GM12864 (cell line): Measurements from ENCODE around the gene RIMBP2.

Experiments
- DNase-seq: peaks from one replicate; pipeline ENCODE4 v3.0.0-alpha.2; 2011; ENCODE audit warnings: low read depth
- H3K4me3 ChIP-seq: 2 replicates; pipeline ENCODE4 v1.5.1; 2011; ENCODE audit warnings: mild to moderate bottlenecking, low read depth, low read length, control low read depth
- TF ChIP-seq, protein P1 (sequence below): IDR thresholded peaks from 2 replicates; pipeline ENCODE4 v1.5.1; 2011; ENCODE audit warnings: low read depth, mild to moderate bottlenecking, moderate library complexity, low read length, control low read depth, inconsistent platforms; ENCODE audit errors: missing control alignments

Gene RIMBP2

DNA sequence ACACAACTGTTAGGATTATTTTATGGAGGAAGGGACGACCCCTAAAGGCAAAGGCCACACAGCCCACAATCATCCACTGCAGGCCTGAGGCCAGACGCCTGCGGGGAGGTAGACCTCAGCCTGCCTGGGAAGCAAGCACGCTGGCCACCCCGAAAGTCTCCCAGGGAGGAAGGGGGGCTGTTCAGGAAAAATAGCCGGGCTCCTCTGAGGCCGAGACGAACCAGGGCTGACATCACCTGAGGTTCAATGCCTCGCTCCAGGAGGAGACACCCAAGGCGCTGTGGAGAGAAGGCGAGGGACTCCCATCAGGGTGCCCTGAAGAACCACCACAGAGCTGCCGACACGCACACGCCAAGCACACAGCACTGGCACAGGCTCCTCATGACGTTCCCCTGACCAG lies 251.1 kb downstream of the RIMBP2 start:
- TF ChIP-seq, protein P1, sequence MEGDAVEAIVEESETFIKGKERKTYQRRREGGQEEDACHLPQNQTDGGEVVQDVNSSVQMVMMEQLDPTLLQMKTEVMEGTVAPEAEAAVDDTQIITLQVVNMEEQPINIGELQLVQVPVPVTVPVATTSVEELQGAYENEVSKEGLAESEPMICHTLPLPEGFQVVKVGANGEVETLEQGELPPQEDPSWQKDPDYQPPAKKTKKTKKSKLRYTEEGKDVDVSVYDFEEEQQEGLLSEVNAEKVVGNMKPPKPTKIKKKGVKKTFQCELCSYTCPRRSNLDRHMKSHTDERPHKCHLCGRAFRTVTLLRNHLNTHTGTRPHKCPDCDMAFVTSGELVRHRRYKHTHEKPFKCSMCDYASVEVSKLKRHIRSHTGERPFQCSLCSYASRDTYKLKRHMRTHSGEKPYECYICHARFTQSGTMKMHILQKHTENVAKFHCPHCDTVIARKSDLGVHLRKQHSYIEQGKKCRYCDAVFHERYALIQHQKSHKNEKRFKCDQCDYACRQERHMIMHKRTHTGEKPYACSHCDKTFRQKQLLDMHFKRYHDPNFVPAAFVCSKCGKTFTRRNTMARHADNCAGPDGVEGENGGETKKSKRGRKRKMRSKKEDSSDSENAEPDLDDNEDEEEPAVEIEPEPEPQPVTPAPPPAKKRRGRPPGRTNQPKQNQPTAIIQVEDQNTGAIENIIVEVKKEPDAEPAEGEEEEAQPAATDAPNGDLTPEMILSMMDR = no peak
- DNase-seq = no peak
- H3K4me3 ChIP-seq = no peak overlapping the region

DNA sequence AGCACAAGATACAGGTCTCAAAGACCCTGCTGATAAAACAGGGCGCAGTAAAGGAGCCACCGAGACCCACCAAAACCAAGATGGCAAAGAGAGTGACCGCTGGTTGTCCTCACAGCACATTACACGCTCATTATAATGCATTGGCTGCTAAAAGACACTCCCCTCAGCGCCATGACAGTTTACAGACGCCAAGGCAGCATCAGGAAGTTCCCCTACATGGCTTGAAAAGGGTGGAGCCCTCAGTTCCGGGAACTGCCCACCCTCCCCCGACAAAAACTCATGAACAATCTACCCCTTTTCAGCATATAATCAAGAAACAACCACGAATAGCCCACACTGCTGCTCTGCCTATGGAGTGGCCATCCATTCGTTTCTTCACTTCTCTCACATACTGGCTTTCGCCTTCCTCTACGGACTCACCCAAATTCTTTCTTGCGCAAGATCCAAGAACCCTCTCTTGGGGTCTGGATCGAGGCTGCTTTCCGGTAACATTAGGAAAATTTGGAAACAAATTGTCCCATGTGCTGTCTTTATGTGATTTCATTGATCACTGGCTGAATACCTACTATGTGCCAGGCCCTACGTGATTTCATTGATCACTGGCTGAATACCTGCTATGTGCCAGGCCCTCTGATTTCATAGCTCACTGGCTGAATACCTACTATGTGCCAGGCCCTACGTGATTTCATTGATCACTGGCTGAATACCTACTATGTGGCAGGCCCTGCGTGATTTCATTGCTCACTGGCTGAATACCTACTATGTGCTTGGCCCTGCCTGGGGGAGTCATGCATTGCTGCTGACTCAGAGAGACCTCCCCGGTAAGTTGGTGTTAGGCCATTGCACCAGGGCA lies 252.1 kb downstream of the RIMBP2 start:
- no peak overlapping the region for H3K4me3 ChIP-seq
- no peak for DNase-seq
- TF ChIP-seq, protein P1 = no peak

DNA sequence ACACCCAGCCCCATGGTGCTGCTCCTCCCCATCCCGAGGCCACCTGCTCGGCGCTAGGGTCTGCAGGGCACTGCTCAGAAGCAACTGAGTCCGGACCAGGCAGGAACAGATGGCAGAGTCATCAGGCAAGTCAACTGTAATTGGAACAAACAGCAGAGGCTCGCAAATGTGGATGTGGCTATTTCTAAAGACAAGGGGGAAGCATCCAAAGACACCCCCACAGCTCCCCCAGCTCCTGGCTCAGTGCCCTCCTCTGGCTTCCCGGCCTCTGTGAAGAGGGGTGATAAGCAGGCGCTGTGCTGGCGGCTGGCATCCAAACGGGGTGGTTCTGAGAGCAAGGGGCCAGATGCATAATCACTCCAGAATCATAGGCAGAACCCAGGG lies 252.8 kb downstream of the RIMBP2 start:
- no peak for DNase-seq

DNA sequence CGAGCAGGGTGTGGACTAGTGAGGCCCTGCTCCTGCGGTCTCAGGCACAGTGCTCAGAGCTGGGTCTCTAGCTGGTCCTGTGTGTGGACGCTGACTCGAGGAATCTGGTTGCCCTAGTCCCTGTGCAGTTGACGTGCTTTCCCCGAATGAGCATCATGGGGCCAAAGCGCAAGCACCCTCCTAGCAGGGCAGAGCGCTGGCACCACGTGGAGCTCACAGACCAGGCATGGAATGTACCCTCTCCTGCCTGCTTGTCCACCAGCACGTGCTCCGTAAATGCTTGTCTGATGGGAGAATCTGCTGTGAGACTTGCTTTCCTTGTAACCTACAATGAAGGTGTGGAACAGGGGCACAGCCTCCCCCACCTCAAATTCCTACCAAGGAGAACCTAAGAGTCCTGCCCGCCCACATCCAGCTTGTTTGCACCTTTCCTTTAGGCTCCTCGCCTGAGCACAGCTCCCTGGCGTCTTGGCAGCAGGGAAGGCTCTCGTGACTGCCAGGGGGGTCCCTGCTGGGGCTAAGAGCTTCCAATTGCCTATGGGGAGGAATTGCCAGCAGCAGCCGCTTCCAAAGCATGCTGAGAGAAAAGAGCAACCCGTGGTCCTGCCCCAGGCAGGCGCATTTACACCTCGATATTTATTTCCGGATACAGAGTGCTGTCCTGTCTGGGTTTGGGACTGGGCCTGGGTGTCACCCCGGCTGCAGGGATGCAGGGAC lies 253.4 kb downstream of the RIMBP2 start:
- H3K4me3 ChIP-seq = no peak overlapping the region
- TF ChIP-seq, protein P1 = no peak
- DNase-seq = no peak

More for the DNA sequence above, 252.8 kb downstream of the RIMBP2 start:
- TF ChIP-seq, protein P1 = no peak
- no peak overlapping the region for H3K4me3 ChIP-seq

DNA sequence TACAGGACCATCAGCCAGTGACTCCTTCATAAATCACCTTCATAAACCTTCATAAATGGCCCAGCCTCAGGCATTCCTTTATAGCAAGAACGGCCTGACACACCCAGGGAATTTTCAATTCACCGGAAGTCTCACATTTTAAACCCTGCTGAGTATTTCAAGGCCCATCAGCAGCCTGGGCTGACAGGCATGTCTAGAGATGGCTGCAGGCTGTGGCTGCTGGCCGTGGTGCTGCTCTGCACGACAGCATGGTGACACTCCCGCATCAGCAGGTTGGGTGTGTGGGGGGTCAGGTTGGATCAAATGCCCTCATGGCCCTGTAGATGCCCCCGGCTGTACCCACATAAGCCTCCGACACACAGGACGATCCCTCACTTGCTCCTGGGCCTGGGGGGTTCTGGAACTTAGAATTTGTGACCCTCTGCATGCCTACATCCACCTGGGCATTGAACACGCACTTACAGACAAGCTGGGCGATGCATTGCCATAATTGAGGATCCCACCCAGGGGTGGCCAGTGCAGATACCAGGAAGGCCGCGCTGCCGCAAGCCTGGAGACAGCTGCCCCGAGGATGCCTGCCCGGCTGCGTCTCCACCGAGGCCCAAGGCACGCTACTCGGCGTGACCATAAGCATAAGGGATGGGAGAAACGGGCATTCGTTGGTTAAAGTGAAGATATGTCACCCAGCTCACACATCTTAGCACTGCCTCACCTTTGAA lies 254.1 kb downstream of the RIMBP2 start:
- TF ChIP-seq, protein P1 = no peak
- no peak for DNase-seq

DNA sequence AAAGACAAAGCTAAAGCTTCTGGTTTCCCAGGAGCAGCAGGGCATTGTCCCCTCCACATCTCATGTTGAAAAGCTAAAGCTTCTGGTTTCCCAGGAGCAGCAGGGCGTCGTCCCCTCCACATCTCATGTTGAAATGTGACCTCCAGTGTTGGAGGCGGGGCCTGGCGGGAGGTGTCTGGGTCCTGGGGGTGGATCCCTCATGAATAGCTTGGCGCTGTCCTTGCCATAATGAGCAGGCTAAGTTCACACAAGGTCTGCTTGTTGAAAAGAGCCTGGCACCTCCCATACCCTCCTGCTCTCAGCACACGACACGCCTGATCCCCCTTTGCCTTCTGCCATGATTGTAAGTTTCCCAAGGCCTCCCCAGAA lies 254.7 kb downstream of the RIMBP2 start:
- H3K4me3 ChIP-seq = no peak overlapping the region

More for the DNA sequence above, 254.1 kb downstream of the RIMBP2 start:
- no peak overlapping the region for H3K4me3 ChIP-seq

More for the DNA sequence above, 254.7 kb downstream of the RIMBP2 start:
- TF ChIP-seq, protein P1 = no peak
- no peak for DNase-seq
